Renal pelvis (tissue), 3 donors: ENCODE measurements around the gene WDR41. TPM values are rescaled to one million over a fixed set of nuclear protein-coding genes. Genes with fewer than 3 reads are reported as not detected.

Source experiments
- polyA plus RNA-seq, 3 donors: library from polyadenylated mRNA; unstranded; fragments of 120-200 nt; gene quantifications; one replicate each; pipeline ENCODE4 v1.2.1, GENCODE V29; 2013; ENCODE audit not compliant: insufficient read length in 3 of 3

Gene WDR41
- polyA plus RNA-seq, 3 donors: 50.6 to 61.2 (median 56.0) TPM

Other genes with a start within 250 kb of the WDR41 start
- under 1 TPM in 1 of 3 donors, not detected in 2; 0.03 TPM for gene OTP, start 146.4 kb upstream of the WDR41 start, polyA plus RNA-seq